Ascending aorta (tissue), 2 donors: ENCODE measurements around the gene PTH2R. TPM values are rescaled to one million over a fixed set of nuclear protein-coding genes. Genes with fewer than 3 reads are reported as not detected.

Experiments
- DNase-seq, 2 donors: peaks; one replicate each; pipeline ENCODE4 v3.0.0-alpha.2; 2019; ENCODE audit warnings: low spot score in 2 of 2
- H3K27ac ChIP-seq, 2 donors: fragments of 200-600 bp; sonication (generic); one replicate each; pipeline ENCODE4 v1.5.1; 2016 to 2017; ENCODE audit warnings: mild to moderate bottlenecking in 1 of 2
- H3K27me3 ChIP-seq: fragments of 200-600 bp; sonication (generic); one replicate; pipeline ENCODE4 v1.5.1; 2017
- H3K36me3 ChIP-seq, 2 donors: fragments of 200-600 bp; sonication (generic); one replicate each; pipeline ENCODE4 v1.5.1; 2016
- H3K4me1 ChIP-seq, 2 donors: fragments of 200-600 bp; sonication (generic); one replicate each; pipeline ENCODE4 v1.5.1; 2016 to 2017; ENCODE audit warnings: mild to moderate bottlenecking in 1 of 2
- H3K4me3 ChIP-seq, 2 donors: fragments of 200-600 bp; sonication (generic); one replicate each; pipeline ENCODE4 v1.5.1; 2016 to 2017; ENCODE audit warnings: mild to moderate bottlenecking in 1 of 2
- H3K9me3 ChIP-seq, 2 donors: fragments of 200-600 bp; sonication (generic); one replicate each; pipeline ENCODE4 v1.5.1; 2016
- intact Hi-C: fragments of 100-400 bp; cut with DNase I; formaldehyde crosslinking; loops from one replicate; pipeline ENCODE4 v1.15.1; 2023
- total RNA-seq: library from RNA; depleted of rRNA; stranded (reverse); fragments of >200 nt; gene quantifications from one replicate; pipeline ENCODE4 v1.1.0, GENCODE V29; 2016
- TF ChIP-seq, protein P1 (sequence below), 3 experiments: fragments of 200-600 bp in 2 of 3; fragments of 450-650 bp in 1 of 3; sonication (generic) in 2 of 3; IDR thresholded peaks; one replicate each; pipeline ENCODE4 v1.5.1; 2016 to 2019; ENCODE audit warnings: antibody characterized with exemption in 3 of 3, mild to moderate bottlenecking in 1 of 3, moderate library complexity in 1 of 3

PTH2R gene
- total RNA-seq, 1 donor from 2014 or later, result not detected

DNA sequence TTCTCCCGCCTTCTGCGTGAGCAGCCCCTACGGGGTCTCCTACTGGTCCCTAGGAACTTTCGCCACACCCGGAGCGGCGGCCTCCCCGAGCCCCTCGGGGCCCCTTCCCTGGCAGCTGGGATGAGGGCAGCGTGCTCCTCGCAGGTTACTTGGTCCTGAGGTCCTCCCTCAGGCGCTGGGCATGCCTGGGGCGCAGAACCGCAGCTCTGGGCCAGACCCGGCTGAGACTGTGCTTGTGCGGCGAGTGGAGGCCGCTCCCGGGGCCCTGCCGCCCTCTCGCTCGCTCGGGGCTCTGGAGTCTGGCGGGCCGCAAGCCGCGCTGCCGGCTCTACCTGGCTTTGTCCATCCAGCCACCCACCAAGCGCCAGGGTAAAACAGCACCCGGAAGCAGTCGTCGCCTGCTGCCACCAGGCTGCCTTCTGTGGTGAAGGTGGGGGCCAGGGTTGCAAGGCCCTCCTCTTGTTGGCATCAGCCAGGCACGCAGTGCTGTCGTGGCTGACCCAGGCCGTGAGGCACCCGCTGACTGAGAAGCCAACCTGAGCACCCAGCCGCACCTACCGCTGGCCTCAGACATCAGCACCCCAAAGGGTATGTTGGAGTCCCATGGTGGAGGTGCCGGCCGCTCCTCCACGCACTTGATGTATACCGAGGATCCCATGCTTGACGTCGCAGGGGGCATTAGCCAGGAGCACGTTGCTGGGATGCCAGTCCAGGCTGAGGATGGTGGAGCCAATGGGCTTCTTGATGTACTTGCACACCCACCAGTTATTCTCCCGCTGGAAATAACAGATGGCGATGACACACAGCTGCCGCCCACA is 46.1 kb upstream of the PTH2R start:
- no peak overlapping the region for H3K4me3 ChIP-seq
- DNase-seq, result no peak
- H3K4me1 ChIP-seq, result no peaks in the 10 kb centered on the region
- intact Hi-C loops, result no loop called here
- H3K36me3 ChIP-seq, result peaks cover 1 to 3% of the 10 kb centered on the region in 2 donors
- TF ChIP-seq, protein P1, sequence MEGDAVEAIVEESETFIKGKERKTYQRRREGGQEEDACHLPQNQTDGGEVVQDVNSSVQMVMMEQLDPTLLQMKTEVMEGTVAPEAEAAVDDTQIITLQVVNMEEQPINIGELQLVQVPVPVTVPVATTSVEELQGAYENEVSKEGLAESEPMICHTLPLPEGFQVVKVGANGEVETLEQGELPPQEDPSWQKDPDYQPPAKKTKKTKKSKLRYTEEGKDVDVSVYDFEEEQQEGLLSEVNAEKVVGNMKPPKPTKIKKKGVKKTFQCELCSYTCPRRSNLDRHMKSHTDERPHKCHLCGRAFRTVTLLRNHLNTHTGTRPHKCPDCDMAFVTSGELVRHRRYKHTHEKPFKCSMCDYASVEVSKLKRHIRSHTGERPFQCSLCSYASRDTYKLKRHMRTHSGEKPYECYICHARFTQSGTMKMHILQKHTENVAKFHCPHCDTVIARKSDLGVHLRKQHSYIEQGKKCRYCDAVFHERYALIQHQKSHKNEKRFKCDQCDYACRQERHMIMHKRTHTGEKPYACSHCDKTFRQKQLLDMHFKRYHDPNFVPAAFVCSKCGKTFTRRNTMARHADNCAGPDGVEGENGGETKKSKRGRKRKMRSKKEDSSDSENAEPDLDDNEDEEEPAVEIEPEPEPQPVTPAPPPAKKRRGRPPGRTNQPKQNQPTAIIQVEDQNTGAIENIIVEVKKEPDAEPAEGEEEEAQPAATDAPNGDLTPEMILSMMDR (IDR thresholded peaks at IDR 0.05), result no peak
- no peak overlapping the region for H3K27ac ChIP-seq
- H3K9me3 ChIP-seq, result peaks cover 0 to 7% of the 10 kb centered on the region in 2 donors
- H3K27me3 ChIP-seq, result no peaks in the 10 kb centered on the region

DNA sequence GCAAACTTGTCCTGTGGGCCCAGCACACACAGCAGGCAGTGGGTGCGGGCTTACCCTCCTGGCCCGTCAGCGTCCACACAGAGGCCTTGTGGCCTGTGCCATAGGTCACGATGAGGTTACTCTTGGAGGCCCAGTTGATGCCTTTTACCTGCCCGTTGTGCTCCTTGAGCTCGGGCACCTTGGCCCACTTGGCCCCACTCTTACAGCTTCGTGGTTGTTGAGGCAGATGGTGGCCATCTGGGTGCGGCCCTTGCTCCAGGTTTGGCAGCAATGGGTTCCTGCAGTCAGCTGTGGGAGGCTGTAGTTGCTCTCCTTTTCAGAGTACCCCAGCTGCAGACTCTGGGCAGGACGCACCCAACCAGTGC is 45.5 kb upstream of the PTH2R start:
- H3K4me1 ChIP-seq, result no peaks in the 10 kb centered on the region
- intact Hi-C loops, result no loop called here
- peaks cover 0 to 7% of the 10 kb centered on the region in 2 donors for H3K9me3 ChIP-seq
- no peaks in the 10 kb centered on the region for H3K27me3 ChIP-seq
- TF ChIP-seq, protein P1 (IDR thresholded peaks at IDR 0.05), result no peak
- H3K27ac ChIP-seq, result no peak overlapping the region
- DNase-seq, result no peak
- no peak overlapping the region for H3K4me3 ChIP-seq
- H3K36me3 ChIP-seq, result peaks cover 0 to 3% of the 10 kb centered on the region in 2 donors

DNA sequence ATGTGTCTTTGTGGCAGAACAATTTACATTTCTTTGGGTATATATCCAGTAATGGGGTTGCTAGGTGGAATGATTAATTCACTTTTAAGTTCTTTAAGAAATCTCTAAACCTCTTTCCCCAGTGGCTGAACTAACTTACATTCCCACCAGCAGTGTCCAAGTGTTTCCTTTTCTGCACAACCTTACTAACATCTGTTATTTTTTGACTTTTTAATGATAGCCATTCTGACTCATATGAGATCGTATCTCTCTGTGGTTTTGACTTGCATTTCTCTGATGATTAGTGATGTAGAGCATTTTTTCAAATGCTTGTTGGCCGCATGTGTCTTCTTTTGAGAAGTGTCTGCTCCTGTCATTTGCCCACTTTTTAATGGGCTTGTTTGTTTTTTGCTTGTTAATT is 43.1 kb upstream of the PTH2R start:
- TF ChIP-seq, protein P1 (IDR thresholded peaks at IDR 0.05), result no peak
- peaks cover 0 to 7% of the 10 kb centered on the region in 2 donors for H3K9me3 ChIP-seq
- no peak overlapping the region for H3K27ac ChIP-seq
- DNase-seq, result no peak
- intact Hi-C loops, result no loop called here
- H3K4me1 ChIP-seq, result no peaks in the 10 kb centered on the region
- H3K27me3 ChIP-seq, result no peaks in the 10 kb centered on the region
- H3K36me3 ChIP-seq, result peaks cover 0 to 3% of the 10 kb centered on the region in 2 donors
- no peak overlapping the region for H3K4me3 ChIP-seq

DNA sequence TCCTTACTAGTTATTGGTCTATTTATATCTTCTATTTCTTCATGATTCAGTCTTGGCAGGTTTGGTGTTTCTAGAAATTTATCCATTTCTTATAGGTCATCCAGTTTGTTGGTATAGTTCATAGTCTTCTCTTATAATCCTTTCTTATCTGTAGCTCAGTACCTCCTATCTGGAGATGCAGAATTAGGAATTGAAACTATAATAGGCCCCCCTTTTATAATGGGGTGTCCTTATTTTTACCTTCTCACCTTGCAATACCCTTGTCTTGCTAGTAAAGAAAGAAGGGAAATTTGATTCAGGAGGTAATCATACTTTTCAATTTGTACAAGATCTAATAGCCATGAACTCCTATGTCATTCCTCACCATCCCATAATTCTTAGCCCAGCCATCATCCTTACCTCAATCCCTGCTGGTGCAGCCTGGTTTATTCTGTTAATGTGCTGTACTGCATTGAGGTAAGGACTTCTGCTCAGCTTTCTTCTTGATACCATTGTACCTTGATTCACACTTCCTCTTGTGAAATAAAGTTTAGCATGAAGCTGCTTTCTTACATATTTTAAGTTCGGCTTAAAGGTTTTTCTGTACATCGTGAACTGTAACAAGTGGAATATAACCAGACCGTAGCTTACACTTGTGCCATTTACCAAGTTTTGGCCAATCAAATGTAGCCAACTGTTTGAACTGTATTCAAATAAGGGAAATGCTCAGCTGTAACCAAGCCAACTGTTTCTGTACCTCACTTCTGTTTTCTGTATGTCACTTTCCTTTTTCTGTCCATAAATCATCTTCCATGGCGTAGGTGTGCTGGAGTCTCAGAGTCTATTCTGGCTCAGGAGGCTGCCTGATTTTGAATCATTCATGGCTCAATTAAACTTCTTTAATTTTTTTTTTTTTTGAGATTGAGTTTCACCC is 40.1 kb upstream of the PTH2R start:
- TF ChIP-seq, protein P1 (IDR thresholded peaks at IDR 0.05), result no peak
- Histone ChIP-seq H3K27ac (no peak overlapping the region), H3K4me1 (no peaks in the 10 kb centered on the region), H3K4me3 (no peak overlapping the region), H3K9me3 (peaks cover 0 to 7% of the 10 kb centered on the region in 2 donors), H3K36me3 (no peaks in the 10 kb centered on the region), H3K27me3 (no peaks in the 10 kb centered on the region)
- DNase-seq, result no peak
- intact Hi-C loops, result no loop called here

DNA sequence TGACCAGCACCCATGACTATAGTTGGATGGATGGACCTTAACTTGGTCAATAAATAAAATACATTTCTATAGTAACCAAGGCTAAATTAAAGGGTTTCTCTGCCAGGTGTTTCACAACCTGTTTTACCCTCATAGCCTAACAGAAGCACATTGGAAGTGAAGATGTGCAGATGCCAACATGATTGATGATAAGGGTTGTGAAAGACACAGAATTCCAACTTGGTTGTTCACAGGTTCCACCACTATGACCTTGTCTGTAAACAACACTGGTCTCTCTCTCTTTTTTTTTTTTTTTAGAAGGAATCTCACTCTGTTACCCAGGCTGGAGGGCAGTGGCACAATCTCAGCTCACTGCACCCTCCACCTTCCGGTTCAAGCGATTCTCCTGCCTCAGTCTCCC is 37.5 kb upstream of the PTH2R start:
- H3K27me3 ChIP-seq, result no peaks in the 10 kb centered on the region
- H3K9me3 ChIP-seq, result peaks cover 0 to 7% of the 10 kb centered on the region in 2 donors
- intact Hi-C loops, result no loop called here
- no peak overlapping the region for H3K27ac ChIP-seq
- H3K36me3 ChIP-seq, result no peaks in the 10 kb centered on the region
- no peaks in the 10 kb centered on the region for H3K4me1 ChIP-seq
- no peak for DNase-seq
- TF ChIP-seq, protein P1 (IDR thresholded peaks at IDR 0.05), result no peak
- H3K4me3 ChIP-seq, result no peak overlapping the region
